ENCODE measurements around the gene PHACTR1.

GRCh38 chr6:13098006-13098405, 381.4 kb downstream of the PHACTR1 start:
- TF ChIP-seq CTCF (conservative IDR thresholded peaks at IDR 0.05 in 1 of 2, IDR thresholded peaks at IDR 0.05 in 1 of 2; ENCODE audit: extremely low read depth in 1 of 2, insufficient read depth in 1 of 2, low read depth in 1 of 2, low read length in 2 of 2), result no peak
- TF ChIP-seq EZH2 (IDR thresholded peaks at IDR 0.05; ENCODE audit: borderline replicate concordance, low read length), result no peak
